Kidney (tissue), 14 donors: ENCODE results near the gene MEPE. TPM values are rescaled to one million over a fixed set of nuclear protein-coding genes. Genes with fewer than 3 reads are reported as not detected.

Experiments used
- DNase-seq, 5 donors: peaks; one replicate each; pipeline ENCODE4 v3.0.0-alpha.2; 2013 to 2020
- FAIRE-seq: peaks from 2 replicates; lab custom pipeline; 2012; peaks lifted over from hg19 to GRCh38; lab: Jason Lieb, UNC
- H3K27ac ChIP-seq, 2 donors: one replicate each; pipeline ENCODE4 v1.7.0; 2013; ENCODE audit warnings: low read depth in 2 of 2, low read length in 2 of 2, inconsistent platforms in 1 of 2
- H3K27me3 ChIP-seq: one replicate; pipeline ENCODE4 v1.7.1; 2013; ENCODE audit warnings: low read length, inconsistent platforms; ENCODE audit not compliant: control insufficient read depth, insufficient read depth
- H3K36me3 ChIP-seq, 3 donors: one replicate each; pipeline versions ENCODE4 v1.7.0 to v1.7.1; 2013; ENCODE audit warnings: low read length in 3 of 3, control low read depth in 1 of 3, inconsistent platforms in 1 of 3; ENCODE audit not compliant: insufficient read depth in 3 of 3, control insufficient read depth in 2 of 3
- H3K4me1 ChIP-seq, 3 donors: one replicate each; pipeline versions ENCODE4 v1.7.0 to v1.7.1; 2013; ENCODE audit warnings: low read length in 3 of 3, inconsistent platforms in 1 of 3, low read depth in 1 of 3; ENCODE audit not compliant: control insufficient read depth in 2 of 3, insufficient read depth in 2 of 3
- H3K4me3 ChIP-seq, 3 donors: one replicate each; pipeline versions ENCODE4 v1.7.0 to v1.8.1; 2013; ENCODE audit warnings: low read length in 3 of 3, control low read depth in 1 of 3, inconsistent platforms in 1 of 3
- H3K9ac ChIP-seq, 3 donors: one replicate each; pipeline versions ENCODE4 v1.7.0 to v1.7.1; 2013; ENCODE audit warnings: low read length in 3 of 3, control low read depth in 1 of 3, inconsistent platforms in 1 of 3
- H3K9me3 ChIP-seq, 3 donors: one replicate each; pipeline versions ENCODE4 v1.7.0 to v1.7.1; 2013; ENCODE audit warnings: low read length in 3 of 3, control low read depth in 1 of 3, inconsistent platforms in 1 of 3; ENCODE audit not compliant: control insufficient read depth in 2 of 3, insufficient read depth in 1 of 3
- intact Hi-C: fragments of 100-400 bp; cut with DNase I; formaldehyde crosslinking; loops from one replicate; pipeline ENCODE4 v1.11.1; 2022
- polyA plus RNA-seq: library from polyadenylated mRNA; stranded (reverse); fragments of 350-450 nt; fragmentation: Illumina TruSeq; extraction: RNeasy Lipid Tissue Mini Kit (QIAGEN cat#74804); gene quantifications from one replicate; pipeline ENCODE4 v1.2.3, GENCODE V29; 2014; ENCODE audit warnings: low read depth, low replicate concordance; ENCODE audit not compliant: insufficient read depth
- total RNA-seq: library from RNA; stranded (reverse); fragmentation: NEBNext Ultra II Directional; extraction: Animal tissue kit (Norgen Biotek cat#: 25700); gene quantifications from one replicate; pipeline ENCODE4 v1.2.1, GENCODE V29; 2021
- TF ChIP-seq, protein P1 (sequence below): IDR thresholded peaks from 3 replicates; pipeline ENCODE4 v1.5.1; 2012; ENCODE audit warnings: mild to moderate bottlenecking, moderate library complexity, borderline replicate concordance; ENCODE audit not compliant: insufficient read depth; ENCODE audit errors: extremely low read depth
- donor health status: control.
- donor health status: control.
- donor health status: control.
- donor health status: control.
- donor health status: control.
- donor health status: DM: yes; HTN: yes; CAD: no.
- donor health status: Normal renal cell carcinoma (clear cell type).

The MEPE gene
- total and polyA plus RNA-seq, 2 donors from 2014 or later: not detected

DNA sequence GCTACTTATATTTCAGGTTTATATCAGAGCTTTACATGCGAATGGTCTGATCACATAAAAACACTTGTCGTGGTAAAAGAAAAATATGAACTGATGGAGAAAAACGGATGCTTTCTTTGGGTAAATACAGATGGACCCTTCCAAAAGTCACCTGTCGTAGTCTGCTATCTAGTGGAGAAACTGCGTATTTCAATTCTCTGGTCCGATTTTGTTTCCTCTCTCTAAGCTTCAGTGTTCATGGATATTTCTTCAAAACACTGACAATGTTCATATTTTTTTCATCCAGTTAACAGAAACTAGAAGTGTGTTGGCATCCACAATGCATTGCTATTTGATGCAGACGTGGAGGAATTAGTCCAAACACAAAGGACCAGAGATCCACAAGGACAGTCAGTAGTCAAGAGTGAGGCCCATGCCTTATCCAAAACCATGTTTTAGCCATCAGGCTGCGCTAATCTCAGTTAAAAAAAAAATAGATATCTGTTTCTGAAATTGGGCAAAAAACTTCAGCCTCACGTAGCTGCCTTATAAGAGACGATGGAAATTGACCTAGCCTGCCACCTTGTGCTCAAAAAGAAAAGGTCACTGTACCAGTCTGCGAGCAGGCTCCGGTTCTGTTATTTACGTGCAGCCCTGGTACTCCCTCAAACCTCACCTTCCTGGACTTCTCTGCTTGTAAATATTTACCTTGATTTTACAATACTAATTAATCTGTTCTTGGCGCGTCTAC, 16.0 kb downstream of the MEPE start:
- TF ChIP-seq, protein P1, sequence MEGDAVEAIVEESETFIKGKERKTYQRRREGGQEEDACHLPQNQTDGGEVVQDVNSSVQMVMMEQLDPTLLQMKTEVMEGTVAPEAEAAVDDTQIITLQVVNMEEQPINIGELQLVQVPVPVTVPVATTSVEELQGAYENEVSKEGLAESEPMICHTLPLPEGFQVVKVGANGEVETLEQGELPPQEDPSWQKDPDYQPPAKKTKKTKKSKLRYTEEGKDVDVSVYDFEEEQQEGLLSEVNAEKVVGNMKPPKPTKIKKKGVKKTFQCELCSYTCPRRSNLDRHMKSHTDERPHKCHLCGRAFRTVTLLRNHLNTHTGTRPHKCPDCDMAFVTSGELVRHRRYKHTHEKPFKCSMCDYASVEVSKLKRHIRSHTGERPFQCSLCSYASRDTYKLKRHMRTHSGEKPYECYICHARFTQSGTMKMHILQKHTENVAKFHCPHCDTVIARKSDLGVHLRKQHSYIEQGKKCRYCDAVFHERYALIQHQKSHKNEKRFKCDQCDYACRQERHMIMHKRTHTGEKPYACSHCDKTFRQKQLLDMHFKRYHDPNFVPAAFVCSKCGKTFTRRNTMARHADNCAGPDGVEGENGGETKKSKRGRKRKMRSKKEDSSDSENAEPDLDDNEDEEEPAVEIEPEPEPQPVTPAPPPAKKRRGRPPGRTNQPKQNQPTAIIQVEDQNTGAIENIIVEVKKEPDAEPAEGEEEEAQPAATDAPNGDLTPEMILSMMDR: peak; percentile 71
- peak overlapping the region in 1 of 2 donors; percentile 38 for H3K27ac ChIP-seq
- H3K27me3 ChIP-seq: no peaks in the 10 kb centered on the region
- H3K9ac ChIP-seq: no peak overlapping the region
- intact Hi-C loops: loop anchor here (10.0 kb wide), 1 partner anchor 164 kb away; no protein-coding TSS in a partner anchor
- H3K4me3 ChIP-seq: peak overlapping the region in 2 of 3 donors; percentile 45 to 67
- DNase-seq (peak in 3 of 5 donors; percentile 38 to 72 (median 59)), FAIRE-seq (no peak)
- H3K4me1 ChIP-seq: peaks cover 0 to 8% (median 6%) of the 10 kb centered on the region in 3 donors
- no peaks in the 10 kb centered on the region for H3K36me3 ChIP-seq
- no peaks in the 10 kb centered on the region for H3K9me3 ChIP-seq

DNA sequence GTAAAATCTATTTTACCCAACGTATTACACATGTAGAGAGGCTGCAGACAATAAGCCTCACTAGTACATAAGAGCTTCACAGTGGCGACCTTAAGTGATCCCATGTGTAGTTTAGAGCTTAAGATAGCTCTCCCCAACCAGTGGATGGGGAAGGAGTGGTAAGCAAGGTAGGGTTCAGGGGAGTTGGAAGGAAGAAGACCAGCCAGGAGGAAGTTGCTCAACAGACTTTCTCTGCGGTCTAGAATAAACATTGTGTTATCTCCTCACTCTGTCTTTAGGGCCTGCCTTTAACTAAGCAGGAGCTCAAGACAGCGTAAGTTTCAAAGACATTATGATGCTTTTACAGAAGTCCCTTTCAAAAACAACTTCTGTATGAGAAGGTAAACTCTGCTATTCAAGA, 16.8 kb downstream of the MEPE start:
- H3K4me3 ChIP-seq: no peak overlapping the region
- H3K9ac ChIP-seq: no peak overlapping the region
- TF ChIP-seq, protein P1: no peak
- intact Hi-C loops: loop anchor here (10.0 kb wide), 2 partner anchors 125 to 165 kb away; partner anchors contain the start of gene SPP1
- H3K9me3 ChIP-seq: no peaks in the 10 kb centered on the region
- no peaks in the 10 kb centered on the region for H3K27me3 ChIP-seq
- FAIRE-seq (no peak), DNase-seq (no peak)
- peaks cover 0 to 9% (median 7%) of the 10 kb centered on the region in 3 donors for H3K4me1 ChIP-seq
- no peaks in the 10 kb centered on the region for H3K36me3 ChIP-seq
- H3K27ac ChIP-seq: no peak overlapping the region

DNA sequence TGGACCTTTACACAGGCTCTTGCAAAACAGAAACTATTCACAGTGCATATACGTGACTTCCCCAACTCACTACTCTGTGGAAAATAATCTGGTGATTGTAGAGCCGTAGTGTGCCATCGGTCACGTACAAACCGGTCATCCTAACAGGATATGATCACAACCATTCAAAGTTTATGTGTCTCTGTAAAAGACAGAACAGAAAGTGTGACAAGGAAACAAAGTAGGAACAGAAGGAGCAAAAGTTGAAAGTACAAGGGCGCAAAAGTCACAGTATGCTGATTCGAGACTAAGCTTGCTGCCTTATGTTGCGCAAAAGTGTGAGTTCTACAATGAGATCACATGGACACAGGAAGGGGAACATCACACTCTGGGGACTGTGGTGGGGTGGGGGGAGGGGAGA, 18.6 kb downstream of the MEPE start:
- no peak overlapping the region for H3K27ac ChIP-seq
- intact Hi-C loops: loop anchor here (10.0 kb wide), 1 partner anchor 123 kb away; the partner anchor contains the start of gene SPP1

More for the DNA sequence above, 18.6 kb downstream of the MEPE start:
- Histone ChIP-seq H3K9me3 (no peaks in the 10 kb centered on the region), H3K4me1 (peaks cover 0 to 10% (median 9%) of the 10 kb centered on the region in 3 donors), H3K4me3 (no peak overlapping the region), H3K27me3 (no peaks in the 10 kb centered on the region), H3K36me3 (no peaks in the 10 kb centered on the region), H3K9ac (no peak overlapping the region)
- TF ChIP-seq, protein P1: no peak
- DNase-seq: no peak
- no peak for FAIRE-seq
